Kidney (tissue), 14 donors: ENCODE results near the gene METTL25B. TPM values are rescaled to one million over a fixed set of nuclear protein-coding genes. Genes with fewer than 3 reads are reported as not detected.

Source experiments
- DNase-seq, 5 donors: peaks; one replicate each; pipeline ENCODE4 v3.0.0-alpha.2; 2013 to 2020
- FAIRE-seq: peaks from 2 replicates; lab custom pipeline; 2012; peaks lifted over from hg19 to GRCh38; lab: Jason Lieb, UNC
- H3K27ac ChIP-seq, 2 donors: one replicate each; pipeline ENCODE4 v1.7.0; 2013; ENCODE audit warnings: low read depth in 2 of 2, low read length in 2 of 2, inconsistent platforms in 1 of 2
- H3K27me3 ChIP-seq: one replicate; pipeline ENCODE4 v1.7.1; 2013; ENCODE audit warnings: low read length, inconsistent platforms; ENCODE audit not compliant: control insufficient read depth, insufficient read depth
- H3K36me3 ChIP-seq, 3 donors: one replicate each; pipeline versions ENCODE4 v1.7.0 to v1.7.1; 2013; ENCODE audit warnings: low read length in 3 of 3, control low read depth in 1 of 3, inconsistent platforms in 1 of 3; ENCODE audit not compliant: insufficient read depth in 3 of 3, control insufficient read depth in 2 of 3
- H3K4me1 ChIP-seq, 3 donors: one replicate each; pipeline versions ENCODE4 v1.7.0 to v1.7.1; 2013; ENCODE audit warnings: low read length in 3 of 3, inconsistent platforms in 1 of 3, low read depth in 1 of 3; ENCODE audit not compliant: control insufficient read depth in 2 of 3, insufficient read depth in 2 of 3
- H3K4me3 ChIP-seq, 3 donors: one replicate each; pipeline versions ENCODE4 v1.7.0 to v1.8.1; 2013; ENCODE audit warnings: low read length in 3 of 3, control low read depth in 1 of 3, inconsistent platforms in 1 of 3
- H3K9ac ChIP-seq, 3 donors: one replicate each; pipeline versions ENCODE4 v1.7.0 to v1.7.1; 2013; ENCODE audit warnings: low read length in 3 of 3, control low read depth in 1 of 3, inconsistent platforms in 1 of 3
- H3K9me3 ChIP-seq, 3 donors: one replicate each; pipeline versions ENCODE4 v1.7.0 to v1.7.1; 2013; ENCODE audit warnings: low read length in 3 of 3, control low read depth in 1 of 3, inconsistent platforms in 1 of 3; ENCODE audit not compliant: control insufficient read depth in 2 of 3, insufficient read depth in 1 of 3
- intact Hi-C: fragments of 100-400 bp; cut with DNase I; formaldehyde crosslinking; loops from one replicate; pipeline ENCODE4 v1.11.1; 2022
- polyA plus RNA-seq: library from polyadenylated mRNA; stranded (reverse); fragments of 350-450 nt; fragmentation: Illumina TruSeq; extraction: RNeasy Lipid Tissue Mini Kit (QIAGEN cat#74804); gene quantifications from one replicate; pipeline ENCODE4 v1.2.3, GENCODE V29; 2014; ENCODE audit warnings: low read depth, low replicate concordance; ENCODE audit not compliant: insufficient read depth
- total RNA-seq: library from RNA; stranded (reverse); fragmentation: NEBNext Ultra II Directional; extraction: Animal tissue kit (Norgen Biotek cat#: 25700); gene quantifications from one replicate; pipeline ENCODE4 v1.2.1, GENCODE V29; 2021
- TF ChIP-seq, protein P1 (sequence below): IDR thresholded peaks from 3 replicates; pipeline ENCODE4 v1.5.1; 2012; ENCODE audit warnings: mild to moderate bottlenecking, moderate library complexity, borderline replicate concordance; ENCODE audit not compliant: insufficient read depth; ENCODE audit errors: extremely low read depth
- donor health status: control.
- donor health status: control.
- donor health status: control.
- donor health status: control.
- donor health status: control.
- donor health status: DM: yes; HTN: yes; CAD: no.
- donor health status: Normal renal cell carcinoma (clear cell type).

METTL25B gene
- total and polyA plus RNA-seq, 2 donors from 2014 or later, result 29.4 to 35.2 TPM

DNA sequence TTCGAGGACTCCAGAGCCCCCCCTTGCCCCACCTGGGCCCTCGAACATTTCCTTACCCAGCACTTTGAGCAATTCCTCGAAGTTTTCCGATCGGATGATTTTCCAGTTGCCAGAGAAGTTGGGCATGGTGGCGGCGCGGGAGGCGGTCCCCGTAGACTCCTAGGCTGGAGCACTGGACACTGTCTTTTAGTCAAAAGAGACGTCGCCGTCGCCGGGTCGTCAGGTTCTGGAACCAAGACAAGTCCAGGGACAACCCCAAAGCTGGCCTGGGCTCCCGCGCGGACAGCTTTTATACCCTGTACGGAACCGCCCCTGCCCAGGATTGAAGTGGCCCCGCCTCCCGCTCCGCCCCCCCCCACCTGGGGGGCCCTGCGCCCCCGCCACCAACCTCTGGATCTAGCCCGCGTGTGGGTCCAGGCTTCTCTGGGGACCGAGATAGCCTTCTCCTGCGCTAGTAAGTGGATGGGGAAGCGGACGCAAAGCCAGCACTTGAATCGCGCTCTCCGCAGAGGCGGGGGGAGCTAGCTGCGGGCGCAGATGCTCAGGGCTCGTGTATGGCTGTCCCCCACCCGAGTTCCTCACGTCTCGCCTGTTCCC, 22.9 kb upstream of the METTL25B start, which contains the start of gene CRABP2:
Gene CRABP2, minus strand, starts transcription at position 263 of the 597 bp plus-strand sequence. Its CDS starts 137 bp downstream, at position 126.
- intact Hi-C loops, result no loop called here
- peaks cover 0 to 11% (median 0%) of the 10 kb centered on the region in 3 donors for H3K4me1 ChIP-seq
- TF ChIP-seq, protein P1, sequence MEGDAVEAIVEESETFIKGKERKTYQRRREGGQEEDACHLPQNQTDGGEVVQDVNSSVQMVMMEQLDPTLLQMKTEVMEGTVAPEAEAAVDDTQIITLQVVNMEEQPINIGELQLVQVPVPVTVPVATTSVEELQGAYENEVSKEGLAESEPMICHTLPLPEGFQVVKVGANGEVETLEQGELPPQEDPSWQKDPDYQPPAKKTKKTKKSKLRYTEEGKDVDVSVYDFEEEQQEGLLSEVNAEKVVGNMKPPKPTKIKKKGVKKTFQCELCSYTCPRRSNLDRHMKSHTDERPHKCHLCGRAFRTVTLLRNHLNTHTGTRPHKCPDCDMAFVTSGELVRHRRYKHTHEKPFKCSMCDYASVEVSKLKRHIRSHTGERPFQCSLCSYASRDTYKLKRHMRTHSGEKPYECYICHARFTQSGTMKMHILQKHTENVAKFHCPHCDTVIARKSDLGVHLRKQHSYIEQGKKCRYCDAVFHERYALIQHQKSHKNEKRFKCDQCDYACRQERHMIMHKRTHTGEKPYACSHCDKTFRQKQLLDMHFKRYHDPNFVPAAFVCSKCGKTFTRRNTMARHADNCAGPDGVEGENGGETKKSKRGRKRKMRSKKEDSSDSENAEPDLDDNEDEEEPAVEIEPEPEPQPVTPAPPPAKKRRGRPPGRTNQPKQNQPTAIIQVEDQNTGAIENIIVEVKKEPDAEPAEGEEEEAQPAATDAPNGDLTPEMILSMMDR, result no peak
- no peaks in the 10 kb centered on the region for H3K9me3 ChIP-seq
- DNase-seq (peak in 4 of 5 donors; percentile 62 to 90 (median 85)), FAIRE-seq (no peak)
- no peaks in the 10 kb centered on the region for H3K36me3 ChIP-seq
- H3K27ac ChIP-seq, result no peak within 1 kb of the TSS
- H3K4me3 ChIP-seq, result peak within 1 kb of the TSS; percentile 15 to 50 (median 39)
- no peaks in the 10 kb centered on the region for H3K27me3 ChIP-seq
- H3K9ac ChIP-seq, result peak within 1 kb of the TSS in 2 of 3 donors; percentile 2 to 62

DNA sequence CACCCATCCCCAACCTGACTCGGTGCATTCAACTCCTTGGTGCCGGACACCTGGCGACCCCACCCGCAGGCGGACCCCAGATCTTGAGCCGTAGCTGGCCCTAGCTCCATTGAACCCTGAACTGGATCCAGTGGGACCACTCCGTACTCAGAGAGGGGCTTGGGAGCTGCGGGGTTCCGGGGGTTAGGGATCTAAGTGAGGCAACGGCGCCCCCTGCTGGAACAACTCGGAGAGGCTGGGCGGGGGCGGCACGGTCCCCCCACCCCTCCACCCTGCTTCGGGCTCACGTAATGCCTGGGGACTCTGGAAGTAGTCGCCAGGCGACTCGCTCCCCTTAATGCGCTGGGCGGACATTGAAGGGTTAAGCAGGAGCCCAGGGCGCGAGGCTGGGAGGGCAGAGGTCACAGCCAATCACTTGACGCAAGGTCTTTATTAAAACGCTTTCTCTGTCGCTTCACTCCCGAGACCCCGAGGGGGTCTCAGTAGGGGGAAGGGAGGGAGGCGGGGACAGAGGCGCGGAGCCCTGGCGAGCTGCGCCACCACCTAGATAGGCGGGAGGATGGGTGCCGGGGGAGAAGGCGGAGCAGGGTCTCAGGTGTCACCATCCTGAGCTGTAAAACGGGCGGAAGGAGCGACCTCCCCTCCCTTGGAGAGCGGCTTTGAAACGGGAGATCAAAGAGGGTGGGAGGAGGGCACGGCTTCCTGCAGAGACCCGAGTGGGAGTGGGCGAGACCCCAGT, 22.2 kb upstream of the METTL25B start:
- FAIRE-seq, result no peak
- H3K4me3 ChIP-seq, result peak overlapping the region; percentile 15 to 50 (median 28)

DNA sequence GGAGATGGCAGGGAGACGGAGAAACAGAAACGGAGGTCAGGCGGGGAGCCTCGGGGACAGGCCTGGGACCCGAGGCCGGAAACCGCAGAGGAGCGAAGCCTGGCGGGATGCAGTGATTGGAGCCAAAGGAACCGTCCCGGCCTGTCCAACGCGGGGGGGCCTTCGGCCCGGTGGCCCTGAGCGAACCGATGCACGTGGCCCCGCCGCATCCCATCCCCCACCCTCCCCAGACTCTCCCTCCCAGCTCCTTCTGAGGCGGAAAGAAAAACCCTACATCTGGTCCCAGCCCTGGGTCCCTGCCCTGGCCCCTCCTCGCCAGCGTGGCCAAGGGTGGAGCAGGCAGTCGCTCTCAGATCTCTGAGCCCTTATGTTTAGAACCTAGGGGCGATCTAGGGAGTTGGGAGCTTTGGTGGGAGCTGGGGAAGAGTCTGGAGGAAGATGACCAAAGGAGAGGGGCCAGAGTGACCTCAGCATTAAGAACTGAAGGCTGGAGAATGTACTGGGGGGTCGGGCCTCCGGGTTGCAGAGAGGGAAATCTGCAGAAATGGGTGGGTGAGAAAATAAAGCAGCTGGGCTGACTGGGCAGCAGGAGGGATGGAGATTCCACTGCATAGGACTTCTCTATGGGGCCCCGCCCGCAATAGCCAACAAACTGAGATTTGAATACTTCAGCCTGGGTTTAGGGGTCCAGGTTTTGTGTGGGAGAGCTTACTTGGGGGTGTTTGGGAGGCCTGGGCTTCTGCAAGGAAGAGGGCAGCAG, 21.4 kb upstream of the METTL25B start:
- H3K27ac ChIP-seq, result no peak overlapping the region

More for the DNA sequence above, 22.2 kb upstream of the METTL25B start:
- peak; percentile 79 to 95 (median 94) for DNase-seq
- Histone ChIP-seq H3K9me3 (no peaks in the 10 kb centered on the region), H3K4me1 (peaks cover 0 to 11% (median 0%) of the 10 kb centered on the region in 3 donors), H3K36me3 (no peaks in the 10 kb centered on the region), H3K27ac (no peak overlapping the region), H3K27me3 (no peaks in the 10 kb centered on the region), H3K9ac (peak overlapping the region in 2 of 3 donors; percentile 2 to 62)
- TF ChIP-seq, protein P1, result peak; percentile 52
- intact Hi-C loops, result no loop called here

More for the DNA sequence above, 21.4 kb upstream of the METTL25B start:
- Histone ChIP-seq H3K9me3 (no peaks in the 10 kb centered on the region), H3K4me3 (peak overlapping the region in 2 of 3 donors; percentile 15 to 50), H3K27me3 (no peaks in the 10 kb centered on the region), H3K36me3 (no peaks in the 10 kb centered on the region), H3K4me1 (peaks cover 0 to 11% (median 0%) of the 10 kb centered on the region in 3 donors), H3K9ac (peak overlapping the region in 1 of 3 donors; percentile 62)
- FAIRE-seq (no peak), DNase-seq (peak; percentile 81 to 92 (median 89))
- TF ChIP-seq, protein P1, result no peak
- intact Hi-C loops, result no loop called here
